ENCODE measurements around the gene LANCL3. TPM values are rescaled to one million over a fixed set of nuclear protein-coding genes. Genes with fewer than 3 reads are reported as not detected.
"Not testable (repeated sequence)": the region's sequence is repeated elsewhere in the genome, so short reads cannot be mapped to it uniquely, and the experiment has no call there.

LANCL3 gene
- 0.47 and 0.62 TPM in 2 replicates for total RNA-seq (2014; rRNA removed; shearing (Covaris generic))

DNA sequence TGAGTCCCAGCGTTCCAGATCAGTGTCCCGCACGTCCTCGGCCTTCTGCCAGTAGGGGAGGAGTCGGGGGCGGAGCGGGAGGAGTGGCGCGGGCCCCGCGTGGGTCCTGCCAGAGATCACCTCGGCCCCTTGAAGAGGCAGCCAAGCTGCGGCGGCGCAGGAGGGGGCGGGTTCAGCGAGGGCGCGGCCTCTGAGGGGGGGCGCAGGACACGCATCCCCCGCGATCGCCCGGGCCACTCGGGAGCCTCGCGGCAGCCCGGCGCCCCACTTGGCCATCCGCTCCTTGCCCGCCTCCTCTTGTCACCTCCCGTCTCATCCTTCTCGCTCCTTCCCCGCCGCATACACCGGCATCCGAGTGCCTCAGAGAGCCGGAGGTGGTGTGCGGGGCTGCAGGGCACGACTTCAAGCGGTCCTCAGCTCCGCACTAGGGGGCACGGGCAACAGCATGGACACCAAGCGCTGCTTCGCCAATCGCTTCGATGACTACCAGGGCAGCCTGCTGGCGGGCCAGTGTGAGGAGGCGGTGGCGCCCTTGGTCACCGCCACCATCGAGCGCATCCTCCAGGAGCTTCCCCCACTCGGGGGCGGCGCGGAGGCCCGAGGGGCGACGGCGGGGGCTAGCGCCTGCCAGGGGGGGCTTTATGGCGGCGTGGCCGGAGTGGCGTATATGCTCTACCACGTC, at the start of gene LANCL3:
Gene LANCL3, plus strand, starts transcription at position 236 of the 682 bp plus-strand sequence. Its CDS starts 210 bp downstream, at position 446.
- not testable (repeated sequence) for DNase-seq (ENCODE audit: low spot score)

DNA sequence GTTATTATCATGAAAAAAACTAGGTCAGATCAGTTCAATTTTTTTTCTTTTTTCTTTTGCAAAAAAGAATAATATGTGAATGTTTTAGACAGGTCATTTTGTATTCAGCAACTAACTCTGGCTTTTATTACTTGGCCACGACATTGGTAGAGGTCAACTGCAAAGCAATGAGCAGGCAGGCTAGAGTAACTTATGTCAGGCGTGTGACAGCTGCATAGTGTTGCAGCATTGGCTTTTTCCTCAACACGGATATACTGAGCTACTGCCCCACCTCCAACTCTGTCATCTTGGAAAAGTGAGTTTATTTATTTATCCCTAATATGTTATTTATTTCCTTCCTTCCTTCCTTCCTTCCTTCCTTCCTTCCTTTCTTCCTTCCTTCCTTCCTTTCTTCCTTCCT, 47.8 kb upstream of the LANCL3 start:
- DNase-seq (ENCODE audit: low spot score): not testable (repeated sequence)

DNA sequence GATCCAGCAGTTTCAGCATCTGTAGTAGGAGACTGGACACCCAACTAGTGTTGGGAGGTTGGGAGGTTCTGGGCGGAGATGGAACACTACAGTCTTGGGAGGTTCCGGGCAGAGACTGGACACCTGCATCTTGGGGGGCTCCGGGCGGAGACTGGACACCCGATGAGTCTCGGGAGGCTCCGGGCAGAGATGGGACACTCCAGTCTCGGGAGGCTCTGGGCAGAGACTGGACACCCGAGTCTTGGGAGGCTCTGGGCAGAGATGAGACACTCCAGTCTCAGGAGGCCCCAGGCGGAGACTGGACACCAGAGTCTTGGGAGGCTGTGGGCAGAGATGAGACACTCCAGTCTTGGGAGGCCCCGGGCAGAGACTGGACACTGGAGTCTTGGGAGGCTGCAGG, 29.5 kb upstream of the LANCL3 start:
- no peak for DNase-seq (ENCODE audit: low spot score)

DNA sequence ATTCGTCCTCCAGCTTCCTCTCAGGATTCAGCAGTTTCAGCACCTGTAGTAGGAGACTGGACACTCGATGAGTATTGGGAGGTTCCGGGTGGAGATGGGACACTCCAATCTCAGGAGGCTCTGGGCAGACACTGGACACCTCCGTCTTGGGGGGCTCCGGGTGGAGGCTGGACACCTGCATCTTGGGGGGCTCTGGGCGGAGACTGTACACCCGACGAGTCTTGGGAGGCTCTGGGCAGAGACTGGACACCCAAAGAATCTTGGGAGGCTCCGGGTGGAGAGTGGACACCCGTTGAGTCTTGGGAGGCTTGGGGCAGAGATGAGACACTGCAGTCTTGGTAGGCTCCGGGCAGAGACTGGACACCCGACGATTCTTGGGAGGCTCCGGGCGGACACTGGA, 28.7 kb upstream of the LANCL3 start:
- DNase-seq (ENCODE audit: low spot score): no peak

DNA sequence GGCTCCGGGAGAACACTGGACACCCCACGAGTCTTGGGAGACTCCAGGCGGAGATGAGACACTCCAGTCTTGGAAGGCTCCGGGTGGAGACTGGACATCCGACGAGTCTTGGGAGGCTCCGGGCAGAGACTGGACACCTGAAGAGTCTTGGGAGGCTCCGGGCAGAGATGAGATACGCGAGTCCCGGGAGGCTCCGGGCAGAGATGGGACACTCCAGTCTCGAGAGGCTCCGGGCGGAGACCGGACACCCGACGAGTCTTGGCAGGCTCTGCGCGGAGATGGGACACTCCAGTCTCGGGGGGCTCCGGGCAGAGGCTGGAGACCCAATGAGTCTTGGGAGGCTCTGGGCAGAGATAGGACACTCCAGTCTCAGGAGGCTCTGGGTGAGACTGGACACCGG, 28.1 kb upstream of the LANCL3 start:
- DNase-seq (ENCODE audit: low spot score): no peak

DNA sequence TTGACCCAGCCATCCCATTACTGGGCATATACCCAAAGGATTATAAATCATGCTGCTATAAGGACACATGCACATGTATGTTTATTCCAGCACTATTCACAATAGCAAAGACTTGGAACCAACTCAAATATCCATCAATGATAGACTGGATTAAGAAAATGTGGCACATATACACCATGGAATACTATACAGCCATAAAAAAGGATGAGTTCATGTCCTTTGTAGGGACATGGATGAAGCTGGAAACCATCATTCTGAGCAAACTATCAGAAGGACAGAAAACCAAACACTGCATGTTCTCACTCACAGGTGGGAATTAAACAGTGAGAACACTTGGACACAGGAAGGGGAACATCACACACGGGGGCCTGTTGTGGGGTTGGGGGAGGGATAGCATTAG, 26.9 kb upstream of the LANCL3 start:
- DNase-seq (ENCODE audit: low spot score): not testable (repeated sequence)

DNA sequence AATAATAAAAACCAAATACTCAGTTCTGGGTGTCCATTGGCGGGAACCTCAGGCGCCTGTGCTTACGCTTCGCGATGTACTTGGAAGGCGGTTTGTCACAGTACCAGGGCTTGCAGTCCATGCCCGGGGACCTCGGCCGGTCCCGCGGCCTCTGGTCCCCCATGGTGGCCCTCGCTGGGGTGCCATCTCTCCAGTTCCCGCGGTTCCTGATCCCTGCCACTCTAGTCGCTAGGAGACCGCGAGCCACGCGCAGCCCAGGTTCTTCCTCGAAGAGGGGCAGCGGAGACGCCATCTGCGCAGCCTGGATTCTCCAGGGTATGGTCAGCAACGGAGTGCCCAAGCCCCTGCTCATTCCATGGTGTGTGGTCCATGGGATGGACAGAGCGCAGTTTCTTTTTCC, 26.4 kb upstream of the LANCL3 start:
- no peak for DNase-seq (ENCODE audit: low spot score)

DNA sequence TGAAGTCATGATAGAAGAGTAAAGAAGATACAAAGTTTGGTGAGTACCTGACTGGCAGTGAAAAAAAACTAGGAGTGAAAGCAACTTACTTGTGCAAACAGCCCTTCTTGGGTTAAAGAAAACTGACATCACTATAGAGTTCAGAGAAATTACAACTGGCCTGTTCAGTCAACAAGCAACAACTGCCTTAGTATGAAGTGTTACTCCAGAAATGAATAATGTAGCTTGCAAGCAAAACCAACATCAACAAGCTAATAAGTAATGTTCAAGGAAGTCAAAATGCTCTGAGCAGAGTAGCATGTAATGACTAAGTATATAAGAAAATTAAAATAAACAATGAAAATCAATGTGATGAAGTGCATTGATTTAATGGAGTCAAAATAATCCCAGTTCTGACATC, 21.8 kb upstream of the LANCL3 start:
- not testable (repeated sequence) for DNase-seq (ENCODE audit: low spot score)

DNA sequence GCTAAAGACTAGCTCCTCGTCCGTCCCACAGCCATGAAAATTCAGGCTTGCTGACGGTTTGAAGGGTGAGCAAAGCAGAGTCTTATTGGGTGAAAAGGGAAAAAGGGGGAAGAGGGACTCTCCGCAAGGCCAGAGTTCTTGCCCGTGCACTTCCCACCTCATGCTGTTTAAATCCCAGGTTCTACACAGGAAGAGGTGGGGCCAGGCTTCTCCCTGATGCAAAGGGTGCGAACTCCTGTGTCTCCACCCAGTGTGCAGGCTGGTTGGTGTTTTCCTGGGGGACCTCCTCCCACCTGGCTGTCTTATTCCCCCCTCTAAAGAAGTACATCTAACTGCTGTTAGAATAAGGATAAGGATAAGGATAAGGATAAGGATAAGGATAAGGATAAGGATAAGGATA, 18.0 kb upstream of the LANCL3 start:
- no peak for DNase-seq (ENCODE audit: low spot score)

DNA sequence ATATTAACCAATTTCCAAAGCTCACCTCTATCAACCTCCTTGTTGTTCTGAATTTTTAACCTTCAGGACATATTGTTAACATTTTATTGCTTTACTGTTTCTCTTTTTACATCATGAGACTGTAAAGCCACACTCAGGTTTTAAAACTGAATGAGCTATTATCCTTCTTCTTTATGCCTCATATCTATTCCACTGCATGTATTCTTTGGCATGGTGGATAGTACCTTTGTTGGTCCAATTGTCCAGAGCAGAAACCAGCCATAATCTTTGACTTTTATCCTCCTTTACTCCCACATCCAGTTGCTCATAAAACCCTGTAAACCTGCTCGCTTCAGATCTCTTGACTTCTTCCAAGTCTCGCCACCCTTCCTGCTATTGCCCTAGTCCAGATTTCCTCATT, 6.2 kb upstream of the LANCL3 start:
- not testable (repeated sequence) for DNase-seq (ENCODE audit: low spot score)

DNA sequence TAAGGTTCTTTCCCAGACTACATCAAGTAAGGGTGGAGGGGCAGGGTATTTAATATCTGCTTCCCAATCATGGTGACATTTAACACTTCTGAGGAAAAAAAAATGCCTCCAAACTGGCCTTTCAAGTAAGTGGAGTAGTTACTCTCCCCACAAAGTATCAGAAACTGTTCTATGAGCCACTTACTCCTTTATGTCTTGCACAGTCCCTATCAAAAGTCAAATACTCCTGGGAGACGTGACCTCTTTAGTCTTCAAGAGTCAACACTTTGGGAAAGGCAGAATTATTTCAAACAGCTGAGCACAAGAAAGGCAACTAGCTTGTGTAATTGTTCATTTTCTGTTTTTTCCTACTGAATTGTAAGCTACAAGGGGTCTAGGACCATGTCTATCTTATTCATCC, 1.1 kb upstream of the LANCL3 start:
- DNase-seq (ENCODE audit: low spot score): not testable (repeated sequence)

DNA sequence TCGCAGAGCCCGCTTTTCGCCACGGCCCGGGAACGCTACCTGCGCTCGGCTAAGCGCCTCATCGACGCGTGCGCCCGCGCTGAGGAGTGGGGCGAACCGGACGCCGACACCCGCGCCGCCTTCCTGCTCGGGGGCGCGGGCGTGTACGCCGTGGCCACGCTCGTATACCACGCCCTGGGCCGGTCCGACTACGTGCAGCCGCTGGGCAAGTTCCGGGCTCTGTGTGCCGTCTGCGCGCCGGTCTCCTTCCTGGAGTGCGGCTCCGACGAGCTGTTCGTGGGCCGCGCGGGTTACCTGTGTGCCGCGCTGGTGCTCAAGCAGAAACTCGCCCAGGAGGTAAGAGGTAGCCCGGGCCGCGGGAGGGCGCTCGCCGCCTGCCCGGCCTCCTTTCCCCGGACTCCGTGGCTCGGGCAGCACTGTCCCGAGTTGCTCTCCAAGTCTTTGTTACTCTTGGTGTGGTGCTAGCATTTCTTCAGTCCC, 687 bp downstream of the LANCL3 start:
- peak; percentile 1 for DNase-seq (ENCODE audit: low spot score)

DNA sequence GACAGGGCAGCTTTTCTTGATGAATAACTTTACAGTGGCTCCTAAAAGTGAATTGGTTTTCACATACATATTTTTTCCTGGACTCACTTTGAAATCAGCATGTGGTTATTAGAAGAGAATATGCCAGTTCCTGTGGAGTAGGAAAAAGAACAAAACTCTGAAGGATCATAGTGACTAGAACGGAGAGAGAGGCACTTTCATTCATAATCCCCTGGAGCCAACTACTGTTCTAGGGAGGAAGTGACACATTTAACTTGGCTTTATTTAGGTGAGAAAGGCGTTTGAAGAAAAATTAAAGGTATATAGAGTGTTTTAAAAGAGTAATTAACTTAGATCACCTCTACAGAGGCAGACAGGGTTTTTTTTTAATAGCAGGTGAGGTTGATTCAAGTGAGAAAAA, 1.7 kb downstream of the LANCL3 start:
- peak; percentile 11 for DNase-seq (ENCODE audit: low spot score)

DNA sequence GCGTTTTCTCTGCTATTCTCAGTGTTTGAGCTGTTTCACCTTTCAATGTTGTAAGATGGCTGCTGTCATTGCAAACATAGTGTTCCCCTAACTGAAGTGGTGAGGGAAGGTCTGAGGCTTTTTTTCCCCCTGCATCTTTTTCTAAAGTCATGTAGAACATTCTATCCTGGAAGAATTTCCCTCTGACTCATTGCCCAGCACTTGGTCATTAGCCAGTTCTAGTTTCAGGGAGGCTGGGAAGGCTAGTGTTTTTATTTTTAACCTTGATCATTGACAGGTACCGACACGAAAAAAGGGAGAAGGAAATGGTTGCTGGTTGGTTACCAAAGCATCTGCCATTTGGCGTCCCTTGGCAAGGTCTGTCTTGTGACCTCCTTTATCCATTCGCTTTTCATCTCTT, 6.6 kb downstream of the LANCL3 start:
- DNase-seq (ENCODE audit: low spot score): peak; percentile 8

DNA sequence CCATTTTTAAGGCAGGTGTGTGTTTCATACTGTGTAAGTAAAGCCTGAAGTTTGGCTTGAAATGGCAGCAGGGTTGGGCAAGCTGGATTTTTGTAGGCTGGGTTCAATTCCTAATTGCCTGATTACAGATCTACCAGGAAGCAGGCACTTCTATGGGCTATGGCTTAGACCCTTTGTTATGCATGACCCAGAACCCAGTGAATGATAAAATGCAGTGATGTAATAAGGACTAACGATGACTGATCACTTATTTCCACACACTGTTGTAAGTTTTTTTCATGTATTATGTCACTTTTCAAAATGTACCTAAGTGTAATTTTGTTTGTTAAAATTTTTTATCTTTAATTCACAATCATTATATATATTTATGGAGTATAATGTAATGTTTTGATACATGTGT, 8.6 kb downstream of the LANCL3 start:
- no peak for DNase-seq (ENCODE audit: low spot score)

DNA sequence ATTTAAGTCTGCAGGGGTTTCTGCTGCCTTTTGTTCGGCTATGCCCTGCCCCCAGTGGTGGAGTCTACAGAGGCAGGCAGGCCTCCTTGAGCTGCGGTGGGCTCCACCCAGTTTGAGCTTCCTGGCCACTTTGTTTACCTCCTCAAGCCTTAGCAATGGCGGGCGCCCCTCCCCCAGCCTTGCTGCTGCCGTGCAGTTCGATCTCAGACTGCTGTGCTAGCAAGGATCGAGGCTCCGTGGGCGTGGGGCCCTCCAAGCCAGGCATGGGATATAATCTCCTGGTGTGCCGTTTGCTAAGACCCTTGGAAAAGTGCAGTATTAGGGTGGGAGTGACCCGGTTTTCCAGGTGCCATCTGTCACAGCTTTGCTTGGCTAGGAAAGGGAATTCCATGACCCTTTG, 15.9 kb downstream of the LANCL3 start:
- not testable (repeated sequence) for DNase-seq (ENCODE audit: low spot score)

DNA sequence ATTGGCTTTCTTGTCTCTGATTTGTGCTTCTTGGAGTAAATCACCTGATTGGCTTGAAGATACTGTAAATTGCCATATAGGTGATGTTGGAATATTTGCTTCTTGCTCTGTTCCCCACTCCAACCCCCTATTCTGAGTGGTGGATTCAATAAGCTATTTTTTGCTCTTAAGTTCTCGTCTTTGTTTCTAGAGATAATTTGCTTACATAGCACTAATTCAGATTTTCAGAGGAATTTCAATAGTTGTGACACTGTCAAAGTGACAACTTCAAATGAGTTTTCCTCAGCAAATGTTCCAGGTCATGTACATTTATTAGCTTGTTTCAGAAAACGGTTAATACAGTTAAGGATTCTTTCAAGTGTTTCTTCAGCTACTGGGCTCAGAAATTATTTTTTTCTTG, 18.6 kb downstream of the LANCL3 start:
- no peak for DNase-seq (ENCODE audit: low spot score)

DNA sequence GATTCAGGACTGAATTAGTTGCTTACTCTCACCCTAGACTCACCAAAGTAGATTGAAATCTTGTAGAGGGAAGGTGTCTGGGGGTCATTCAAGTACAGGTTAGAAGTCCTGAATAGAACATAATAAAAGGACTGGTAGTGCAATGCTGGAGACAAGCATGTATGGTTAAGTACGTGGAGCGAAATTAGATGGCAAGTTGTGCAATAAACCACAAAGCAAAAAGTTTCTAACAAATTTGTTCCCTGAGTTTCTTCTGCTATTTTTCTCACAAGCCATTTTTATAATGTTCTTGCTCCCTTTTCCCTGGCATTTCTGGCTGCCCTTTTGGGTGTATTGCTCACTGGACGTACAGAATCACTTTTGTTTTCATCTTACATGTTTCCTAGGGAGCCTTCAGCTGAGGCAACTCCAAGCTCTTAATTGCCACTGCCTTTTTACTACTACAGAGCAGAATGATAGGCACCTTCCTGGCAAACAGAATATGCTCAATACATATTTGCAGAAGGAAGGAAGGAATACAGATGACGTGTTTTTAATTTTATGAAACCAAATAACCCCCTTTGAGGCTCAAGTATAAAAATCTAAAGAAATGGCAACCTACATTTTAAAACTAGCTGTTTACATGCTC, 23.4 kb downstream of the LANCL3 start:
- no peak for DNase-seq (ENCODE audit: low spot score)

DNA sequence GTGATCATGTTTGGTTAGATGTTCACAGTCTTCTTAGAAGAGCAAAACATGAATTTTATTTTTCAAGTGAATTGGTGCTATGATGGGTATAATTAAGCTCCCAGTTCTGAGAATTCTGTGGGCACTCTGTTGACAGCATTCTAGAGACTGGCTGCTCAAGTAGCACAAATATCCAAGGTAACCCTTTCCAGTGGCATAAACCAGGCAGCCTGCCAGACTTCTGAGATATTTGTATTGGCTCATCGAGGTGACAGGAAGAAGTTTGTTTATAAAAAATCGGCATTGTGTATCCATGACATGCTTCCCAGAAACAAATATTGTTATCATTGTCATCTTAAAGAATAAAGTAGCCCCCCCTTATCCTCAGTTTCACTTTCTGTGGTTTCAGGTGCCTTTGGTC, 28.3 kb downstream of the LANCL3 start:
- peak; percentile 2 for DNase-seq (ENCODE audit: low spot score)

DNA sequence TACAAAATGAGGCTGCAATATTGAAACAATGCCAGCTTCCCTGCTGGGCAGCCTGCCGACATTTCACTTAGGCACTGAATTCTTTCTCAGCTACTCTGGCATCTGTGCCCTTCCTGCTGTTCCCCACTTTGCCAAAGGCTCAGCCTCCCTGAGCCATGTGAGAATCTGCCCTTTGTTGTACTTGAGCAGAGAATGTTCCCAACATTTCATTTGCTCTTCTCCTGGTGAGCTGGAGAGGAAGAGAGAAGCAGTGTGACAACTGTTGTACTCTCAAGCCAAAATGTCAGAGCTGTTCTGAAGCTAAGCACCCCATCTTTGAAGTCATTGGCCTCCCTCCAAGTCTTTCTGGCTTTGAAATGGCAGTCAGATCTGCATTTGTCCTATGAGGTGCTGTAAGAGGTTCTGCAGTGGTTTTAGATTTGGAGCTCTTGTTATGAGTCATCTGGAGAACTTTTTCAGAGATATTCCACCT, 32.5 kb downstream of the LANCL3 start:
- DNase-seq (ENCODE audit: low spot score): no peak

DNA sequence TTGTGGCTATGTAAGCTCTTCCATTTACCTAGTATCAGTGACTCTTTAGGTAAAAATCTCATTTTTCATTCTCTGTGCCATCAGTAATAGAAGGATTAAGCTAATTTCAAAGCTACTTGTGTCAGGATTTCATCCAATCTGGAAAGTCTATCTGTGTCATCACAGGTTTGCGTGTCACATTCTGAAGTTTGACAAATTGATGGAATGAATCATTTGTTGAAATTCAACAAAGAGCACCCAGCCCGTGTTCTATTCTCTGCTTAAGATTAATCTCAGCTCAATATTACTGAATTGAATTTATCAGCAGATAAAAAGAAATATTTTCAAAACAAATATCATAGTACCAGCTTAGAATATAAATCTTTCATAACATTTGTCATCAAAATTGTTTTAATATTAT, 35.8 kb downstream of the LANCL3 start:
- no peak for DNase-seq (ENCODE audit: low spot score)

DNA sequence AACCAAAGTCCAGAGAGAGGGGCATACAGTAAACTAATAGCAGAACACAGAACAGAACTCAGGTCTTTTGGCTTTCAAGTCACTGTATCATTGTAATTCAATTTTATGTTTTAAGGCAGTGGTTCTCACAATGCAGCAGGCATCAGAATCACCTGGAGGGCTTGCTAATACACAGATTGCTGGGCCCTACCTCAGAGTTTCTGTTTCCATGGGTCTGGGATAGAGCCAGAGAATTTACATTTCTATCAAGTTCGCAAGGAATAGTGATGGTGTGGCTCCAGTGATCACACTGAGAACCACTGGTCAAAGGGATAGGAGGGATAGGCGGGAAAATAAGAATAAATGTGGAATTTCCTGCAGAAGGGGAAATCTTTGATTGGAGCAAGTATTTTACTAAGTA, 36.7 kb downstream of the LANCL3 start:
- no peak for DNase-seq (ENCODE audit: low spot score)

DNA sequence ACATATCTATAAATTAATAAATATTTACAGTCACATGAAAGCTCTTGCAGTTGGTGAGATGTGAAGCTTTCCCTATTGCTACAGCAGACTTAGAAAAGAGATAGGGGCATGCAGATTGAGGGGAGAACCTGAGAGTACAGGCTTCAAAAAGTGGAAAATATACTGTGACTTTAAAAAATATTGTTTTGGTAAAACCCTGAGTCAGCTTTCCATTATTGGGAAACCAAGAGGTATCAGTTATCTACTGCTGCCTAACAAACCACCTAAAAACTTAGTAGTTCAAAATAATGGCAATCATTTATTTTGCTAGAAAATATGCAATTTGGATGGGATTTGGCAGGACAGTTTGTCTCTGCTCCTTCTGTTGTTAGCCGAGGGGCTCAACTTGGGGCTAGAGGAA, 38.3 kb downstream of the LANCL3 start:
- no peak for DNase-seq (ENCODE audit: low spot score)
